A549 treated with Hydrocortisone at 1 μM for 4 hours (cell line): ENCODE data around the gene ADAMTSL2. TPM values are rescaled to one million over a fixed set of nuclear protein-coding genes. Genes with fewer than 3 reads are reported as not detected.

Experiments
- total RNA-seq: library from RNA; stranded (reverse); fragments of 200-300 nt; extraction: Qiagen RNA extraction; gene quantifications from 5 replicates; pipeline ENCODE4 v1.2.3, GENCODE V29; 2022

ADAMTSL2 gene
- not detected in 5 replicates for total RNA-seq

DNA sequence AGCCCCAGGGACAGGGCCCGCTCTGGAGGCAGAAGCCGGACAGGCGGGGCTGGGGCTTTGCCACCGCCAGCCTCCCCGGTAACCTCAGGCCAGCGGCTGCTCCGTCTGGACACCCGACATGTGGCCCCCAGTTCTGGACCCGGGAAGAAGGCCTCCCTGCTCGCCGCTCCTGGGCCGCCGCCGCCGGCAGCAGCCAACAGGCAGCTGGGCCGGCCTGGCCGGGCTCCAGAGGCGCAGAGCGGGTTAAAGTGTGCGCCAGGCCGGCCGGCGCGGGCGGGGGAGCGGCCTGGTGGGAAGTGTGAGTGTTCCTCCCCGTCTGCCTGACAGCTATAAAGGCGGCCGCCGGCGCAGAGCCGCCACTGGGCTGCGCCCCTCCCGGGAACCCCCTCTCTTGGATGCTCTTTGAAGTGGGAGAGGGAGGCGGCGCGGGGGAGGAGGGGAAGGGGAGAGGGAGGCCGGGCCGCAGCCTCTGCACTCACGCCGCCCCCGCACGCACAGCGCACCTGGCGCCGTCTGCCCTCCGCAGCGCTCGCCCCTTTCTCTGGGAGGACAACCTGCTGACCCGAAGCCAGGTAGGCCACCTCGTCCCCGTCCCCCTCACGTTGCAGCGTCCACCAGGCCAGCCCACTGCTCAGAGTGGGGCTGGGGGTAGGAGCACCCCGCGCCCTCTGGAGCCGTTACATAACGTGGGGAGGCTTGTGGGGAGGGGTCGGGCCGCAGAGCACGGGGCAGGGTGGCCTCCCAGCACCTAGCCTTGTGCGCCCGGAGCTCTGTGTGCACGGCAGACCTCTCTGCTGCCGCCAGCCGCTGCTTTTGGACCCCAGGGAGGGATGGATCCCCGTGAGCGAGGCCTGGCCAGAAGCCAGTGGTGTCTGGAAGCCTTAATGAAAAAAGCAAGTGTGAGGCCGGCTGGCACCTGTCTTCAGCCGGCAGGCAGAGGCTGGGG is at the start of gene ADAMTSL2:
Gene ADAMTSL2, plus strand, starts transcription at position 359 of the 946 bp plus-strand sequence. CDS start 2,009 bp downstream, outside the sequence.

GRCh38 chr9:133524679-133525228 is 9.8 kb upstream of the ADAMTSL2 start, which contains the start of gene MYMK:
Gene MYMK (minus strand): TSS chr9:133524959. CDS start chr9:133524844, 115 bp downstream.

GRCh38 chr9:133609311-133610098 is 75.0 kb downstream of the ADAMTSL2 start, which contains the start of gene FAM163B:
Gene FAM163B (minus strand): TSS chr9:133609389. CDS start chr9:133580223, 29,166 bp downstream.

Other genes starting within 250 kb of the ADAMTSL2 start
- 21.5 to 29.5 TPM (median 24.1 TPM) in 5 replicates for gene SURF6, start 198.5 kb upstream of the ADAMTSL2 start, total RNA-seq
- gene MED22, start 186.6 kb upstream of the ADAMTSL2 start, total RNA-seq: 24.5 to 31.5 TPM (median 29.3 TPM) in 5 replicates
- gene RPL7A, start 186.5 kb upstream of the ADAMTSL2 start, total RNA-seq: 3,185 to 3,532 TPM (median 3,382 TPM) in 5 replicates
- 33.4 to 49.3 TPM (median 45.1 TPM) in 5 replicates for gene SURF1, start 178.2 kb upstream of the ADAMTSL2 start, total RNA-seq
- 37.7 to 50.1 TPM (median 45.7 TPM) in 5 replicates for gene SURF2, start 178.2 kb upstream of the ADAMTSL2 start, total RNA-seq
- gene SURF4, start 158.6 kb upstream of the ADAMTSL2 start, total RNA-seq: 193 to 208 TPM (median 196 TPM) in 5 replicates
- 0.53 to 1.2 TPM (median 0.81 TPM) in 5 replicates for gene STKLD1, start 158.3 kb upstream of the ADAMTSL2 start, total RNA-seq
- 32.4 to 36.5 TPM (median 32.9 TPM) in 5 replicates for gene REXO4, start 116.7 kb upstream of the ADAMTSL2 start, total RNA-seq
- 0.51 to 0.73 TPM (median 0.56 TPM) in 5 replicates for gene ADAMTS13, start 112.3 kb upstream of the ADAMTSL2 start, total RNA-seq
- 3.9 to 5.2 TPM (median 4.4 TPM) in 5 replicates for gene CACFD1, start 74.7 kb upstream of the ADAMTSL2 start, total RNA-seq
- 16.7 to 23.1 TPM (median 19.9 TPM) in 5 replicates for gene SLC2A6, start 55.6 kb upstream of the ADAMTSL2 start, total RNA-seq
- gene MYMK, start 9.7 kb upstream of the ADAMTSL2 start, total RNA-seq: not detected in 5 replicates
- gene FAM163B, start 74.7 kb downstream of the ADAMTSL2 start, total RNA-seq: not detected in 5 replicates
- not detected in 5 replicates for gene DBH, start 101.7 kb downstream of the ADAMTSL2 start, total RNA-seq
- gene SARDH, start 203.6 kb downstream of the ADAMTSL2 start, total RNA-seq: 0.07 to 0.16 TPM (median 0.15 TPM) in 4 of 5 replicates, not detected in the other